ENCODE results near the gene L3MBTL4. TPM values are rescaled to one million over a fixed set of nuclear protein-coding genes. Genes with fewer than 3 reads are reported as not detected.

L3MBTL4 gene
- total RNA-seq, 1 experiment from 2014 or later, result 2.0 TPM

DNA sequence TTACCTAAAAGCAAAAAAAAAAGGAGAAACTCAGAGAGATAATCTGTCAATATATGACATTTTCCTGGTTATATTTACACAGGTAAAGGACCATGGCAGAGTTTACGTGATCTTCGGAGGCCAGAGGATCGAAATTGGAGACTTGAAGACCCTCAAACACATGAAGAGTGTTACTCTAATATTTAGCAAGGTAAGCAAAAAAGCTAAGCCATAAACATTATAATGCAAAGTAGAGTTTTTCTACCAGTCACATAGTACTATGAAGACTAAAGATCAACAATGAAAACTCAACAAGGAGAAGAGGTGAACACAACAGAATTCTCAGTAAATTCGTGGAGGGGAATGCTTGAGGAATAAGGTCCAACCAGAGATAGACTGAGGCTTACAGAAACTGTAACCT lies 78.5 kb downstream of the L3MBTL4 start:
- DNase-seq (ENCODE audit: low read depth, low spot score), result no peak
- in situ Hi-C loops (cut with HindIII; ENCODE audit: low pct_unique_long_range_greater_than_20kb, low sequenced_read_pairs), result no loop called here

DNA sequence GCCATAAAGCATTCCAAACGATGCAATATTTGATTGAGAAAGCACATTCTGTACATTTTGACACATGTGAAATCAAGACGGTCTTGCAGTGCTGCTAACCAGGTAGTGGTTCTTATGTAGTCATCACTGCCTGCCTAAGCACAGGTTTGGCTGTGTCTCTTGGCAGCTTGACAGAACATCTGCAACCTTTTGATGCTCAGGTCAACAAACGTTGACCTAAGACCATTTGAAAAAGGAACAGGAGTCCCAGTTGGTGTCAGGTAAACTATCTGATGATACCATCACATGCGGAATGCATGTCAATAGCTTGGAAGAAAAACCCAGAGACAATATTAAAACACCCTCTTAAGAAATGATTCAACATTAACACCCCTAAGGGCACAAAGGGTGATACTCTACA lies 80.7 kb downstream of the L3MBTL4 start:
- in situ Hi-C loops (cut with HindIII; ENCODE audit: low pct_unique_long_range_greater_than_20kb, low sequenced_read_pairs), result no loop called here
- no peak for DNase-seq (ENCODE audit: low read depth, low spot score)

DNA sequence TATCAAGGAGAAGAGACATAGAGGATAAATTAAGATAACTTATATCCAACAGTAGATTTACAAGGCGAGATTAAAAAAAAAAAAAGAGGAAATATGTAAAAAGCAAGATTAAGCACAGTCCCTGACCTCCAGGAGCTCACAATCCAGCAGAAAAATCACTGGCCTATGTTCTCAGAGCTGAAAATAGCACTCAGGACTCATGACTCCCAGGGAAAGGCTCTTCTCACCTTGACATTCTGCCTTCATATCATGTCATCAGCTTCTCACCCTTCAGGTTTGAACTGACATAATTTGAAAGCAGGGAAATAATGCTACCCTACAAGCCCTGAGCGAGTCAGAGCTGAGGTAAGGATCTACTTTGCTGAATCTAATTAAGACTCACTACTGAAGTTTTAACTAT lies 82.8 kb downstream of the L3MBTL4 start:
- DNase-seq (ENCODE audit: low read depth, low spot score), result no peak
- in situ Hi-C loops (cut with HindIII; ENCODE audit: low pct_unique_long_range_greater_than_20kb, low sequenced_read_pairs), result no loop called here

DNA sequence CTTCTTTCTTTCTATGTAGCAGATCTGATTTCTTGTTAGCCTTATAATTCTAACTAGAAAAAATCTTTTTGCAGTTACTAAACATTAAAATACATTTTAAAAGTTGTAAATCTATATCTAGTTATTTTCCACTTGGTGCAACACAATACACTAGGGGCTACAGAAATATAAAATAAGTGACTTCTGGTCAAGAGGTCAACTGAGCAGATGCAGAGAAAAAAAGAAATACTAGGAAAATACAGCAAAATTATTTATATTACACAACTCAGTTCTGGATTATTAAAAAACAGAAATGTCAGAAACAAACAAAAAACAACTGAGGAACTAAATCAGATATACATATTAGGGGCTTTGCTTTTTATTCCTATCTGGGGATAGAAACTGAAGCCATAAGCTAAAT lies 83.9 kb downstream of the L3MBTL4 start:
- DNase-seq (ENCODE audit: low read depth, low spot score), result no peak
- in situ Hi-C loops (cut with HindIII; ENCODE audit: low pct_unique_long_range_greater_than_20kb, low sequenced_read_pairs), result no loop called here

DNA sequence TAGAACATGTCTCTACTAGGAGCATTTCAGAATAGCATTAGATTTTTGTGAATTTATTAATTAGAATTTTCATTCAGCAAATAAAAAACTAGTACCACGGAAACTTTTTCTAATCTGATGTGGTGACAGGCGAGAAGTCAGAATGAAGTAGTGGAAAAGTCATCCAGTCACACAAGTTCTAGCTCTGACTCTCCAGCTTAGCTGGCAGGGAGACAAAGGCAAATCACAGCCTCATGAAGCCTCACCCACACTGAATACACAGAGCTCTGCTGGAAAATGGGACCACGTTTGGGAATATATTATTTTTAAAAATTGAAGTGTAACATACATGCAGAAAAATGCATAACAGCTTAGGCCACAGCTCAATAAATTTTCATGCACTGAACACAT lies 86.1 kb downstream of the L3MBTL4 start:
- no peak for DNase-seq (ENCODE audit: low read depth, low spot score)
- in situ Hi-C loops (cut with HindIII; ENCODE audit: low pct_unique_long_range_greater_than_20kb, low sequenced_read_pairs), result no loop called here

DNA sequence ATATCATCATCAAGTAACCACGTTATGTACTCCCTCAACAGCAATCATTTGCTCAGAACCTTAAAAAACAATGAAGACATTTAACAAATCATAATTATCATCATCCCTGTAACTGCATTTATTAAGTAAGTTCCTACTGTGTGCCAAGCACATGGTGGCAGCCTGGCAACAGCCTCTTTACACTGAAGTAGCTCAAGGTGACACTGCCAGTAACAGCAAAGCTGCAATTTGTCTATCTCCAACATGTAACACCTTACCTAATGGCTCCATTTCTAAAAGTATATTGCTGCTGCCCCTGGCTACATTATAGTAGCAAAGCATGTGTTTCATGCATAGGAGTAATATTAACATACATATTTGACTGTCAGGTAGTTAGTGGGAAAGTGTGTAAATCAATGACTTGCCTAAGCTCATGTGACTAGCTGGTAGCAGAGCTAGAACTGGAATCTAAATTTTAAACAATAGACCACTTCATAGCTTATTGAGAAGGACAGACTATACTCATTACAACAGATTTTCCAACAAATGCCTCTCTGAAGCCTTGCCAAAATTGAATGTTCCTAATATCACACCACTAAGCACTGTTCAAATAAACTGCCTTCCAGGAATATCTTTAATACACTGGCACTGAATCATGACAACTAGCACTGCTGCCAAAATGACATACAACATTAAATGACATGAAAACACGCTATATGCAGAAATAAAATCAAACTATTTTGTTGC lies 86.7 kb downstream of the L3MBTL4 start:
- in situ Hi-C loops (cut with HindIII; ENCODE audit: low pct_unique_long_range_greater_than_20kb, low sequenced_read_pairs), result no loop called here
- peak; percentile 69 for DNase-seq (ENCODE audit: low read depth, low spot score)

DNA sequence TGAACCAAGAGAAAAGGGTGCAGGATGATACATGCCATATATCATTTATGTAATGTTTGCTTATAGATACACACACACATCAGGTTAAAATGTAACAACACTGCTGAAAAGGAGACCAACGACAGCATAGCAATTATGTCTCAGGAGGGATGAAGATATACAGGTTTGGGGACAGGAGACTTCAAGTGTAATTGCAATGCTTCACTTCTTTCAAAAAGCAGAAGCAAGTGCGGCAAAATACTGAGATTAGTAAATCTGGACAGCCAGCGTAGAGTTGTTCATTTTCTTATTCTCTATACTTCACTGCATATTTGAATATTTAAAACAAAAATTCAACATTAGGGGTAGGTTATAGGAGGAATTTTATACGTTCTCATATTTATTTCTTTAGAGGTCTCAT lies 87.2 kb downstream of the L3MBTL4 start:
- in situ Hi-C loops (cut with HindIII; ENCODE audit: low pct_unique_long_range_greater_than_20kb, low sequenced_read_pairs), result no loop called here
- DNase-seq (ENCODE audit: low read depth, low spot score), result no peak

DNA sequence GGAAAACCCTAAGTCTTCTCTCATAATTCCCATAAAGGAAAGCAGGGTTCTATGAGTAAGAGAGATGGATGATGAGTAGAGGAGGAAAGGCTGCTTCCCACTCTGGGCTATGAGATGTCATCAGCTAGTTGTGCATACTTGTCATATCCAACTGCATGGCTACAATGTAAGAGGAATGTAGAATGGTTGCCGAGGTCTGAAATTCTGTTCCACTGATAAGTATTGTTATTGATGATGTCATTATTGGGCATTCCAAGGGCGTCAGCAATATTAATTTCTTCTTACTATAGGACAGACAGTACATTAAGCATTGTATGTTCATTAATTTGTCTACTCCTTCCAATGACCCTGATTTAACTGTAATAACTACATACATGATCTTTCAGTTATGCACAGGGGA lies 88.1 kb downstream of the L3MBTL4 start:
- in situ Hi-C loops (cut with HindIII; ENCODE audit: low pct_unique_long_range_greater_than_20kb, low sequenced_read_pairs), result no loop called here
- DNase-seq (ENCODE audit: low read depth, low spot score), result no peak

DNA sequence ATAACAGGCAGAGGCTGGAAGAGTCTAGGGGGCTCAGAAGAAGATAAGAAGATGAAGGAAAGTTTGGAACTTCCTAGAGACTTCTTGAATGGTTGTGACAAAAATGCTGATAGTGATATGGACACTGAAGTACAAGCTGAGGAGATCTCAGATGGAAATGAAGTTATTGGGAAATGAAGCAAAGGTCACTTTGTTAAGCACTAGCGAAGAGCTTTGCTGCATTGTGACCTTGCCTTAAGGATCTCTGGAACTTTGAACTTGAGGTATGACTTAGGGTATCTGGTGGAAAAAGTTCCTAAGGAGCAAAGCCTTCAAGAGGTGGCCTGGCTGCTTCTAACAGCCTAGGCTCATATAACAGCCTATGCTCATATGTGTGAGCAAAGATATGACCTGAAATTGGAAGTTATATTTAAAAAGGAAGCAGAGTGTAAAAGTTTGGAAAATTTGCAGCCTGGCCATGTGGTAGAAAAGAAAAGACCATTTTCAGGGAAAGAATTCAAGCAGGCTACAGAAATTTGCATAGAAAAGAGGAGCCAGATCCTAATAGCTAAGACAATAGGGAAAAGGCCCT lies 91.3 kb downstream of the L3MBTL4 start:
- no peak for DNase-seq (ENCODE audit: low read depth, low spot score)
- in situ Hi-C loops (cut with HindIII; ENCODE audit: low pct_unique_long_range_greater_than_20kb, low sequenced_read_pairs), result no loop called here

DNA sequence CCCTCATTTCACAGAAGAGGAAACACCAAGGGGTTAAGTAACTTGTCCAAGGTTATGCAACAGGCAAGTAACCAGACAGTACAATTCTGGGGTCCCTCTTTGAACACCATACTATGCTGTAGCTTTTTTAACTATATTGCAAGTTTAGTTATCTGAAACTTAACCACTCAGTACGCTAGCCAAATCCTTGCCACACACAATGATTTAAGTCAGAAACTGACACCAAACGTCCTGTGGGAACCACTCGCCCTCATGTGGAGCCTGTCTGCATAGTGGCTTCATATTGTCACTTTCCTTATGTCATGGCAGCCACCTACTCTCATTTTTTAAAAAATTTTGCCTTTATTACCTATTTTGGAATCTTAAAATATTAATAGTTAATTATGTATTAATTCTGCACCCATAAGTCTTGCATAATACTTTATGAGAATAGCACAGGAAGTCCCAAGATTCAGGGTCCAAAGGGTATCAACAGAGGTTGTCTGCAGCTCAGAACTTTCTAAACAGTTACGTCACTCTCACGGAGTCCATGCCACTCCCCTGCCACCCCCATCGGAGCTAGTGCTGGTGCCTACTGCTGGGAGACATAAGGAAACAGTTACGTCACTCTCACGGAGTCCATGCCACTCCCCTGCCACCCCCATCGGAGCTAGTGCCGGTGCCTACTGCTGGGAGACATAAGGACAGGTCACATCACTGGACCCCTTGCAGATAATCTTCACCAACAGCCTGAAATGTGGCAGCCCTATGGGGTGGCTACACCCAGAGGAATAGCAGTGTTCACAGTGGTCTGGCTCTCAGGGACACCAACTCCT lies 99.0 kb downstream of the L3MBTL4 start:
- in situ Hi-C loops (cut with HindIII; ENCODE audit: low pct_unique_long_range_greater_than_20kb, low sequenced_read_pairs), result no loop called here
- DNase-seq (ENCODE audit: low read depth, low spot score), result no peak

DNA sequence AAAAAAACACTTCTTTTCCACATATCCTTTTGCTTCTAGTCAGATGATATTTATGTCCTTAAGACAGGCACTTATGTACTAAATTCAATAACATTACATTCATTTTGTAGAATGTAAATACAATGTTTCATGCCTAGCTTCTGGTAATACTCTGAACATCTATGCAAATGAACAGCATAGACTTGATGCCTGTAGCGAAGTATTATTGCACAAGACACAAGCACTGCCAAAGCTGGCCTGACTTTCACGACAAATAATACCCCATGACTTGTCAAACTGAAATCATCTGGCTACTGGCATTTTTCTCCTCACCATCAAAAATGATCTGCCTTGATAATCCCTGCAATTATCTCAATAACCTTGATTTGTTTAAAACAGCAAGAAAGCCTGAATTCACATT lies 101.3 kb downstream of the L3MBTL4 start:
- in situ Hi-C loops (cut with HindIII; ENCODE audit: low pct_unique_long_range_greater_than_20kb, low sequenced_read_pairs), result no loop called here
- no peak for DNase-seq (ENCODE audit: low read depth, low spot score)

DNA sequence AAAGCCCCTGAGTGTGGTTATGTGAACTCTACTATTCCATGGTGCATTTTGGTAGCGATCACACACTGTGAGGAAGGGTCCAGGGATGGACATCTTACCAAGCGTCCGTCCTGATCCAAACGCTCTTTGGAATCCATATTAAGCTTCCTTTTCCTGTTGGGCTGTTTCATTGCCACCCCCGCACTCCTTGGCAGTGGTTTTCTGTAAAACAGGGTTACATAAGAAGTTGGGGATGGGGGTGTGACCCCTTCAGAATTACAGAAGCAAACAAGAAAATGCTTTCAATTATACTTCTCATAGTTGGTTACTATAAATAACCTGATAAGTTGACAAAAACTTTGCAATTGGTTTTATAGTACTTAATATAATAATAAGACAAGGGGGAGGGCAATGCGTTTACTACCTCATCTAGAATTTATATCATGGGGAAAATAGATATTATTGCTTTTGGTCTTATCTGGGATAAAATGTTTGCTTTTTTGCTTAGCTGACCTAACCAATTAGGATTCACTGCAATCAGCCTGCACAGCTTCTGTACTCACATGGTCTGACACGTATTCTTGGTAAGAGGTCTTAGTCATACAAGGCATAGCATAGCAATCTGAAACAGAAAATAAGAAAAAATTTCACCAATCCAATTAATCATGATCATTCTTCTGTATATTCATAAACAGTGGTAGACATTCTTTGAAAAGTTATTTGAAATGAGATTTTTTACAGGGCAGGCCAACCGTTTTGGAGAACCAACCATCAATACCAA lies 103.1 kb downstream of the L3MBTL4 start:
- DNase-seq (ENCODE audit: low read depth, low spot score), result no peak
- in situ Hi-C loops (cut with HindIII; ENCODE audit: low pct_unique_long_range_greater_than_20kb, low sequenced_read_pairs), result no loop called here

DNA sequence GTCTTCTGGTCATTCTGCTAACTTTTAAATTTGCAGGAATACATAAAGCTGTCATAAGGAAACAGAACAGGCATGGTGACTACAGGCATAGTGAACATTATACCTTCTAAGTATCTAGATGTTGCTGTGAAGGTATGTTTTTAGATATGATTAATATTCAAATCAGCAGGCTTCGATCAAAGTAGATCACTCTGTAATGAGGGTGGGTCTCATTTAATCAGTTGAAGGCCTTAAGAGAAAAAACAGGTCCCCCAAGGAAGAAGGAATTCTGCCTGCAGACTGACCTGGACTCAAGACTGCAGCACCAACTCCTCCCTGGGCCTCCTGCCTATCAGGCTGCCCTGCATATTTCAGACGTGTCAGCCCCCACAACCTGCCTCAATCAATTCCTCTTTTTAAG lies 104.0 kb downstream of the L3MBTL4 start:
- no peak for DNase-seq (ENCODE audit: low read depth, low spot score)
- in situ Hi-C loops (cut with HindIII; ENCODE audit: low pct_unique_long_range_greater_than_20kb, low sequenced_read_pairs), result no loop called here

DNA sequence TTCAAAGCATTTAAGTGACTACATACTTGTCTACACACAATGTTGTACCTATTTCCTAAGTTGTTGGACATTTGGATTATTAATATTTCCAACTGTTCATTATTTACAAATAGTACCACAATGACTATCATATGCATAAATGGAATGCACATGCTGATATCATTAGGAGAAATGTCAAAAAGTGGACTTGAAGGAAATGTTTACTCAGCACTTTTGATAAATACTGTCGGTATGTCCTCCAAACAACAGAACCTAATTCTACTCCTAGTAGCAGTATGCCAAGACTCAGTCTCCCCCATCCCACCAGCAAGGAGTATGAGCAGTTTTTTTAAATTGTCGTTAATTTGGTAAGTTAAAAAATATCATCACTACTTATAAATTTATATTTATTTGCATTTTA lies 116.8 kb downstream of the L3MBTL4 start:
- in situ Hi-C loops (cut with HindIII; ENCODE audit: low pct_unique_long_range_greater_than_20kb, low sequenced_read_pairs), result no loop called here
- DNase-seq (ENCODE audit: low read depth, low spot score), result no peak

DNA sequence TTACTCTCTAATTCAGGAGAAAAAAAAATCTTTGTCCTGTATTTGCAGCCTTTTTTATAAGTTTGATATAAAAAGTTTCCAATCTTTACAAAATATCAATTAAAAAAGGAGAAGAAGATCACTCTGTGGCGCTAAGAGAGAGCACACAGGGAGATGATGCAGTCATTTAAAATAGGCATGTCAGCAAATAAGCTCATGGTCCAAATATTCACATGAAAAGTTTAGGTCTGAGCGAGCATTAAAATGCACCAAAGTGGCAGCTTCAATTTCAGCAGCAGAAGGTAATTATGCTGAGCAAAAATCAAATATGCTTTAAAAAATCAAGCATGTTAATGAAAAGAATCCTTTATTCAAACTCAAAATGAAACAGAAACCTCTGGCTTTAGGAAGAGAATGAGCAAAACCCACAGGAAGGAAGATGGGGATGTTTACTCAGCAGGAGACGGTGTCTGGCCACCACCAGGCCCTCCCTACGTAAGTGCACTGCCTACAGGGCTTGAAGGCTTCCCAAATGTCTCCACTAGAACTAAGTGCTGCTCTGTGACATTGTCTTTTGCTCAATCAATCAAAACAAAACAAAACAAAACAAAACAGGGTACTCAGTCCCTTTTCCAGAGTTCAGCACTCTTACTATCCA lies 120.4 kb downstream of the L3MBTL4 start:
- in situ Hi-C loops (cut with HindIII; ENCODE audit: low pct_unique_long_range_greater_than_20kb, low sequenced_read_pairs), result no loop called here
- DNase-seq (ENCODE audit: low read depth, low spot score), result peak; percentile 63

DNA sequence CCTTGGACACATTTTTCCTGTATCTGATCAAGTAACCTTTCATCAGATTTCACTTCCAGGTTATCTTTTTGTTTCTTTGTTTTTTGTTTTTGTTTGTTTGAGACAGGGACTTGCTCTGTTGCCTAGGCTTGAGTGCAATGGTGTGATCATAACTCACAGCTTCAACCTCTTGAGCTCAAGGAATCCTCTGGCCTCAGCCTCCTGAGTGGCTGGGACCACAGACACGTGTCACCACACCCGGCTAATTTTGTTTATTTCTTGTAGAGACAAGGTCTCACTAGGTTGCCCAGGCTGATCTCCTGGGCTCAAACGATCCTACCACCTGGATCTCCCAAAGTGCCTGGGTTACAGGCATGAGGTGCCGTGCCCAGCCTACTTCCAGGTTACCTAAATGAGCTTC lies 124.9 kb downstream of the L3MBTL4 start:
- no peak for DNase-seq (ENCODE audit: low read depth, low spot score)
- in situ Hi-C loops (cut with HindIII; ENCODE audit: low pct_unique_long_range_greater_than_20kb, low sequenced_read_pairs), result no loop called here

DNA sequence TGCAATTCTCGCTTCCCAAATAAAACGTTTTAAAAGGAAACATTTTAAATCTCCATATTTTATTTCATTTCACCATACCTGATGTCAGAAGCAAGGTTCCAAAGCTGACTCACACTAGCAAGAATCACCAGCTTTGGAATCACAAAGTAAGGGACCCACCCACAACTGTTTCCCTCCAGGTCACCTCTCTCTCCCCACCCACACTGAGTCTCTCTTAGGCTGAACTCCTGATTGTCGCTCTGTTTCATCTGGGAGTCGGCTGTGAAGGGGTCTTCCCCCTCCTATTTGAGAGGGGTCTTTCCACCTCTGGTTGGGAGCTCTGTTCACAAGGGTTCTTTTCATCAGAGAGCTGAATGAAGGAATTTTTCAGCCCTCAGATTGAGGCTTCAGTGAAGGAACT lies 128.1 kb downstream of the L3MBTL4 start:
- no peak for DNase-seq (ENCODE audit: low read depth, low spot score)
- in situ Hi-C loops (cut with HindIII; ENCODE audit: low pct_unique_long_range_greater_than_20kb, low sequenced_read_pairs), result no loop called here

DNA sequence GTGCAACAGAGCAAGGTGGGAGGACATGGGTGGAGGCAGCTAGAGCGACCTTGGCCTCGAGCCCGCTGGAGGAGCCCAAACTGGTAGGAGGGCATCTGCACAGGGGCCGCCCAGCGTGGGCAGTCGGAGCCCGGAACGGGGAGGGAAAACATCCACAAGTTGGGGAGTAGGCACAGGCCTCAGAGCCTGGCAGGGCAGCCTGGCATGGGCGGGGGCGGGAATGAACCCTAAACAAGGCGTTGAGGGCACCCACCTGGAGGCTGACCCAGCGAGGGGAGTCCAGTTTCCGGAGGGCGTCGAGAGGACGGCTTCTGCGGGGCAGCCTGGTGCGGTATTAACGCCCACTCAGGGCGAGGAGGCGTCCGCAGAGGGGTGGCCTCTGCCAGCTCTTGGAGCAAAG lies 129.9 kb downstream of the L3MBTL4 start:
- in situ Hi-C loops (cut with HindIII; ENCODE audit: low pct_unique_long_range_greater_than_20kb, low sequenced_read_pairs), result no loop called here
- DNase-seq (ENCODE audit: low read depth, low spot score), result no peak

All from SK-MEL-5 (cell line).